Umbilical cord (tissue), 2 donors: ENCODE results near the gene CDH12. TPM values are rescaled to one million over a fixed set of nuclear protein-coding genes. Genes with fewer than 3 reads are reported as not detected.

Source experiments
- DNase-seq: peaks from one replicate; pipeline ENCODE4 v3.0.0-alpha.2; 2015; ENCODE audit warnings: low spot score
- total RNA-seq: library from RNA; depleted of rRNA; stranded (reverse); fragments of >200 nt; gene quantifications from one replicate; pipeline ENCODE4 v1.2.3, GENCODE V29; 2014; ENCODE audit warnings: low replicate concordance; ENCODE audit not compliant: insufficient read depth

CDH12 gene
- total RNA-seq, 1 donor from 2014 or later, result 3.6 TPM

GRCh38 chr5:22764736-22765135 lies 88.4 kb downstream of the CDH12 start:
- no peak for DNase-seq

GRCh38 chr5:22757776-22758175 lies 95.4 kb downstream of the CDH12 start:
- DNase-seq, result no peak

DNA sequence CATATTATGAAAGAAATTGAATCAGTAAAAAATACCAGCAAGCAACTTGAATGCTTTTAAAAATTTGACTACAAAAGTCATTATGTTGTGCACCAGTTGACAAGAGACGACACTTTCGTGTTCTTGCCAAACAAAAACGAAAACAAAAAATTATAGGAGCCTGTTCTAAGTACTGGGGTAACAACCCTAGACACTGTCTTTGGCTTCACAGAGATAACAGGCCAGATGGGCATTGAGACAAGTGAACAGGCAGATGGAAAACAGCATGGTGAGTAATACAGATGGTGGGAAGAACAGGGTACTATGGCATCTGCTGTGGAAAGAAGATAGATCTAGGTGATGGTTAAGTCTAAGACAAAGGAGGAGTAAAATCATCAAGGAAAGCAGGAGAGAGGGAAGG lies 99.0 kb downstream of the CDH12 start:
- DNase-seq, result no peak

DNA sequence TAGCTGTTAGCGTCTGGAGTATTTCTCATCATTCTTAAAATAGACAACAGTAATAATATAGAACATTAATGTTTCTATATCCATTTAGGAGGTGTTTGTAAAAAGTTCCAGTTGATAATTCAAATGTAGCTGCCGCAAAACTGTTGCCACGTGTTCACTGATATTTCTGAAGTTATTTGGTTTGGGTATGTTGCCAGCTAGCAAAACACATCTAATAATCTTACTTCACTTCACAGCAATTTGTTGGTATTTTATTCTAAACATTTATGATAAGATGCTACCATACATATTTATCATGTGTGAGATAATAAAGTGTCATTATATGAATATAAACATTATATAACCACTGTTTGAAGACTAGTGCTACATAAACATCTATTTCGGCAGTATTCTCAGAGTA lies 101.6 kb downstream of the CDH12 start:
- no peak for DNase-seq

GRCh38 chr5:22736443-22737003 lies 116.6 kb downstream of the CDH12 start:
- no peak for DNase-seq

GRCh38 chr5:22734907-22735306 lies 118.2 kb downstream of the CDH12 start:
- DNase-seq, result no peak

GRCh38 chr5:22728610-22729009 lies 124.5 kb downstream of the CDH12 start:
- DNase-seq, result no peak

- no peak for DNase-seq
Measured at GRCh38 chr5:22722491-22722890, 130.7 kb downstream of the CDH12 start.

- no peak for DNase-seq
Measured at GRCh38 chr5:22722056-22722455, 131.1 kb downstream of the CDH12 start.

- no peak for DNase-seq
Measured at GRCh38 chr5:22719842-22720241, 133.3 kb downstream of the CDH12 start.

- DNase-seq, result no peak
Measured at GRCh38 chr5:22710660-22711059, 142.5 kb downstream of the CDH12 start.

- no peak for DNase-seq
Measured at GRCh38 chr5:22709743-22710142, 143.4 kb downstream of the CDH12 start.

- DNase-seq, result no peak
Measured at GRCh38 chr5:22708770-22709328, 144.3 kb downstream of the CDH12 start.

DNA sequence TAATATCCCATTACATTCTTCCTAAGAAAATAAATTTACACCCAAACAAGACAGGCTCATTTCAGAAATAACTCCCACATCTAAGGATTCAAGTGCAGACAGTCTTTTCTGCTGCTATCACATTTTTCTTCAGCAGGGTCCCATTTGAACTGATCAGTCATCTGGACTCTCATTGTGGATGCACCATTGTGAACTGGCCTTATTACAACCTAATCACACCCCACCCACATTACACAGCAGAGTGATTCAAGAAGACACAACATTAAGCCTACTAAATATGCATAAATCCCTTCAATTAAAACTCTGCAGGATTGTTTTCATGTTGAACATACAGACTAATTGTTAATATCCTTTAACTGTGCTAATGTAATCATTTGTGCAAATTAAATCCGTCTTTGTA lies 146.2 kb downstream of the CDH12 start:
- DNase-seq, result no peak

DNA sequence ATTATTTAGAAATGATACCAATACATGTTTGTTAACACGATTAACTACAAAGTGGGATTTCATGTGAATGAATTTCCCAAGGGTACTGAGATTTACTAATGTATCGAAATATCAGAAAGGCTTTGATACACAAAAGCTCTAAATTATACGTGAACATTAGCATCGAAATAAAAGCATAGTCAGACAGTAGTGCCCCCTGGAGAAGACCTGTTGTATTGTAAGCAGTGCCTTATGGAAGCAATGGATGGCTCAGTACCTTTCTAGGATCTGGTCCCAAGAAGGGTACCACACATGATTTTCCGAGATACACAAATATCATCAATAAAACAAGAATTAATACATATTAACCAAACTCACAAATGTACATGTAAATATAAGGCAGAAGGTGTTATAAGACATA lies 153.8 kb downstream of the CDH12 start:
- no peak for DNase-seq

DNA sequence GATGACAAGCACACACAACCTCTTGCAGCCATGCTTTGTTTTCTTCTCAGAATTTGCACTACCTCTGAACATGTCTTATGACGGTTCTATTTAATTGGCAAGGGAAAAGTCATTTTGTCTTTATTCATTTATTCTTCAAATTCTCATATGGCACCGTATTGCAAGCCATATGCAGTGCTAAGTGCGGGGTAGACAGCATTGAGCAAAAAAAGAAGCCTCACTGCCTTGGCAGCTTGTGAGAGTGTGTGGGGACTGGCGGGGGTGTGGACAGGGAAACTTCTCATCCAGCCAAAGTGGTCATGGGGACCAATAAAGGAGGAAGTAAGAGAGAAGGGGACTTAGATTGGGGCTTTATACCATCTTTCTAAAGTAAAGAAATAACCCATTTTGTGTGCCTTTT lies 160.0 kb downstream of the CDH12 start:
- no peak for DNase-seq

DNA sequence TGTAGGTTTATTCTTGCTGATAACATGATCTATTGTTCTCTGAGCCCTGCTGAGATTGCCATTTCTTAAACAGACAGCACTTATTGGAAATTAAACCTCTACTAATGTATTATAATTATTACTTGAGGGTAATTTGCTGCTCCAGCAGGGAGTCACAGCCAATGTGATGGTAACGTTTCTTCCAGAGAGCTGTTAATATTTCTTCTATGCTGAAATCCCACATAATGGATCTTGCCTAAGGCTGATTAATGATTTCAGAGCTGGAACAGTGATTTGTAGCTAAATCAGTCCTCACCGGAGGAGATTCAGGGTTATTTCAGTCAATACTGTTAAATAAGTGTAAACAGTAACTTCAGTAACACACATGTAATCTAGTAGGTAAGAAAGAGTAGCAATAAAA lies 170.1 kb downstream of the CDH12 start:
- no peak for DNase-seq

DNA sequence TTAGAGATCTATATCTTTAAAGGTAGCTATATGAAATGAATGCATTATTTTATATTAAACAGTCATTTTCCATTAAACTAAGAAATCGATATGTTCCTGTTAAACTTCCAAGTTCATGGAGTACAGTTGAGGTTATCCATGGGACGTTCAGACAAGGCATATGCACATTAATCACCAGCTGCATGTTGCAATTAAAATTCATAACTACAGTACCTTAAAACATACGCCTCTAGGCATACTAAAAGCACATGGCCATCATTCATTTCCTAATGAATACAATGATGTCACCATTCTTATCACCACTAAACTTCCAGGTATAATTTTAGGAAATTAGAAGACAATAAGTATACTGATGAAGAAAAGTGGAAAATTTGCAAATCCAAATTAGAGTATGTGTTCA lies 174.3 kb downstream of the CDH12 start:
- no peak for DNase-seq

- DNase-seq, result no peak
Measured at GRCh38 chr5:22673131-22673530, 180.0 kb downstream of the CDH12 start.

DNA sequence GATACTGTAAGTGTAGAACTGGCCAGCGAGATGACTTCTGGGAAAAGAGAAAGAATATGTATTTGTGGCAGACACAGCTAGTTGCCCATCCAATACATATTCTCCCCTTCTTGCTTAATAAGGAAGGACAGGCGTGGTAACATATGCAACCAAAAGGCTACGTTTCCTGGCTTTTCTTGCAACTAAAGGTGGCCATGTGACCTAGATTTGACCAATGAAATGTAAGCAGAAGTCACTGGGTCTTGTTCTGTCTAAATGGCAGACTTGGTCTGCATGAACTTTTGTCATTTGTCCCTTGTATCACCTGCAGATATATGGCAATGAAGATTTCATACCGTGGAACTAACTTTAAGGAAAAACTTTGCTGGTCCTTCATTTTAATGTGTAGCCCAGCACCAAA lies 183.8 kb downstream of the CDH12 start:
- no peak for DNase-seq

- DNase-seq, result no peak
Measured at GRCh38 chr5:22665801-22666200, 187.3 kb downstream of the CDH12 start.

- DNase-seq, result no peak
Measured at GRCh38 chr5:22663134-22663533, 190.0 kb downstream of the CDH12 start.

DNA sequence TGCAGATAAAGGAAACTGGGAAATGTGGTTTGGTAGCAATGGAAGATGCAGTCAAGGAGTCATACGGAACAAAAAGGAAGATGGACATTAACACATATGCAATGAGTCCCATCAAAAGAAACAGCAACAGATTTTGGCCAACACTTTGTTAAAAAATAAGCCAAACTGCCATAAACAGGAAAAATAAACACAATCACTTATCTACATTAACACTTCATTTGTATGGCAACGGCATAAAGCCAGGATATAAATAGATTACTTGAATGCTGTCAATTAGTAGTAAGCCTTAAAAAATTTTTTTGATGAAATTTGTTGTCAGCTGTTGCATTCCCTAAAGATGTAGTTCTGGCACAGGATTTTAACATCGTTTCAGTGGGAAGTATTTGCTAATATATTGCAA lies 190.8 kb downstream of the CDH12 start:
- no peak for DNase-seq

- DNase-seq, result no peak
Measured at GRCh38 chr5:22651355-22651754, 201.8 kb downstream of the CDH12 start.
